Activated CD4-positive, CD25-positive, alpha-beta regulatory T cell treated with anti-CD3 and anti-CD28 coated beads, Interleukin-2, amount 50 U/mL, for 24 hours (primary cell): Measurements from ENCODE around the gene TP53TG5.
"Not testable (repeated sequence)": the region's sequence is repeated elsewhere in the genome, so short reads cannot be mapped to it uniquely, and the experiment has no call there.

Experiments used
- ATAC-seq, 2 donors: fragments of 150-1000 bp; cut with Tn5 transposase; one replicate each; pipeline ENCODE4 v1.10.0; 2021; ENCODE audit warnings: mild to moderate bottlenecking in 1 of 2, moderate library complexity in 1 of 2

The TP53TG5 gene

GRCh38 chr20:45366192-45366591 lies 11.9 kb downstream of the TP53TG5 start:
- ATAC-seq, result no peak

GRCh38 chr20:45365444-45365970 lies 12.6 kb downstream of the TP53TG5 start:
- ATAC-seq, result no peak

- no peak for ATAC-seq
Observed at GRCh38 chr20:45363611-45364492, 14.3 kb downstream of the TP53TG5 start.

- ATAC-seq, result peak; percentile 83 to 85
Observed at GRCh38 chr20:45362804-45363610, 15.1 kb downstream of the TP53TG5 start, which contains the start of gene SYS1. TSS of gene SYS1 (plus strand) at chr20:45363156. CDS start at chr20:45363532, 376 bp downstream.

- no peak for ATAC-seq
Observed at GRCh38 chr20:45361793-45362192, 16.3 kb downstream of the TP53TG5 start.

- no peak for ATAC-seq
Observed at GRCh38 chr20:45359406-45360148, 18.5 kb downstream of the TP53TG5 start.

- ATAC-seq, result no peak
Observed at GRCh38 chr20:45359069-45359405, 19.1 kb downstream of the TP53TG5 start.

- ATAC-seq, result no peak
Observed at GRCh38 chr20:45358282-45359068, 19.6 kb downstream of the TP53TG5 start.

GRCh38 chr20:45355209-45356084 lies 22.7 kb downstream of the TP53TG5 start:
- peak; percentile 76 to 82 for ATAC-seq

- ATAC-seq, result peak; percentile 72 to 78
Observed at GRCh38 chr20:45354423-45355208, 23.5 kb downstream of the TP53TG5 start.

- no peak for ATAC-seq
Observed at GRCh38 chr20:45353746-45354145, 24.4 kb downstream of the TP53TG5 start.

- ATAC-seq, result no peak
Observed at GRCh38 chr20:45352729-45353128, 25.4 kb downstream of the TP53TG5 start.

GRCh38 chr20:45350795-45351194 lies 27.3 kb downstream of the TP53TG5 start:
- ATAC-seq, result not testable (repeated sequence)

GRCh38 chr20:45350217-45350616 lies 27.9 kb downstream of the TP53TG5 start:
- no peak for ATAC-seq

- ATAC-seq, result peak; percentile 79 to 81
Observed at GRCh38 chr20:45347936-45348778, 30.0 kb downstream of the TP53TG5 start, which contains the start of gene SDC4. TSS of gene SDC4 (minus strand) at chr20:45348424. CDS start at chr20:45348384, 40 bp downstream.

- ATAC-seq, result peak in 1 of 2 donors; percentile 3
Observed at GRCh38 chr20:45347297-45347935, 30.7 kb downstream of the TP53TG5 start.

GRCh38 chr20:45346851-45347250 lies 31.3 kb downstream of the TP53TG5 start:
- ATAC-seq, result no peak

- no peak for ATAC-seq
Observed at GRCh38 chr20:45346291-45346718, 31.8 kb downstream of the TP53TG5 start.
